ENCODE results near the gene PTPRT. TPM values are rescaled to one million over a fixed set of nuclear protein-coding genes. Genes with fewer than 3 reads are reported as not detected.
A peak's percentile ranks its signal among the peaks of the same experiment; 100 is the strongest.

The PTPRT gene
- total and polyA plus RNA-seq, 8 donors: 0.23 to 1.8 (median 0.95) TPM

DNA sequence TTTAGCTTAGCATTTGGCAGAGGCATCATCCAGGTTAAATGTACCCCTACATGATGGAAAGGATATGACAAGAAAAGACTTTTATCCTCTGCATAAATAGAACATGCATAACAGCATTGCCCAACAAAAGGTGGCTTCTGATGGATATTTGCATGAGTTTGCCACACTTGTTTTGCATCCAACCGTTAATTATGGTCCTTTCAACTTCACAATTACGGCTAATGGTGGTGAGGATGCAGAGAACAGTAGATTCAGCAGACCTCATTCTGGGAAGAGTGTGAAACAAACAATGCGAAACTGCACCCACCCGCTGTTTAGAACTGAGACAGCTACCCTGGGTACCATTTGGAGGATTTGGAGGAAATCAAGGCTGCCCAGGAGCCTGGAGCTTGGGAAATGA is 880.7 kb downstream of the PTPRT start:
- 72 to 79% methylated on average over 4 of the region's 4 CpGs for WGBS, 2 donors
- DNase-seq: no peak
- TF ChIP-seq, protein P1, sequence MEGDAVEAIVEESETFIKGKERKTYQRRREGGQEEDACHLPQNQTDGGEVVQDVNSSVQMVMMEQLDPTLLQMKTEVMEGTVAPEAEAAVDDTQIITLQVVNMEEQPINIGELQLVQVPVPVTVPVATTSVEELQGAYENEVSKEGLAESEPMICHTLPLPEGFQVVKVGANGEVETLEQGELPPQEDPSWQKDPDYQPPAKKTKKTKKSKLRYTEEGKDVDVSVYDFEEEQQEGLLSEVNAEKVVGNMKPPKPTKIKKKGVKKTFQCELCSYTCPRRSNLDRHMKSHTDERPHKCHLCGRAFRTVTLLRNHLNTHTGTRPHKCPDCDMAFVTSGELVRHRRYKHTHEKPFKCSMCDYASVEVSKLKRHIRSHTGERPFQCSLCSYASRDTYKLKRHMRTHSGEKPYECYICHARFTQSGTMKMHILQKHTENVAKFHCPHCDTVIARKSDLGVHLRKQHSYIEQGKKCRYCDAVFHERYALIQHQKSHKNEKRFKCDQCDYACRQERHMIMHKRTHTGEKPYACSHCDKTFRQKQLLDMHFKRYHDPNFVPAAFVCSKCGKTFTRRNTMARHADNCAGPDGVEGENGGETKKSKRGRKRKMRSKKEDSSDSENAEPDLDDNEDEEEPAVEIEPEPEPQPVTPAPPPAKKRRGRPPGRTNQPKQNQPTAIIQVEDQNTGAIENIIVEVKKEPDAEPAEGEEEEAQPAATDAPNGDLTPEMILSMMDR (IDR thresholded peaks at IDR 0.05): no peak
- Histone ChIP-seq H3K27ac (no peak overlapping the region), H3K4me1 (no peaks in the 10 kb centered on the region), H3K9me3 (no peaks in the 10 kb centered on the region), H3K4me3 (no peak overlapping the region), H3K27me3 (peaks cover 0 to 6% (median 0%) of the 10 kb centered on the region in 4 donors), H3K36me3 (no peaks in the 10 kb centered on the region)
- no peak for ATAC-seq
- FAIRE-seq: no peak
- intact Hi-C loops (cut with DNase I): no loop called here

DNA sequence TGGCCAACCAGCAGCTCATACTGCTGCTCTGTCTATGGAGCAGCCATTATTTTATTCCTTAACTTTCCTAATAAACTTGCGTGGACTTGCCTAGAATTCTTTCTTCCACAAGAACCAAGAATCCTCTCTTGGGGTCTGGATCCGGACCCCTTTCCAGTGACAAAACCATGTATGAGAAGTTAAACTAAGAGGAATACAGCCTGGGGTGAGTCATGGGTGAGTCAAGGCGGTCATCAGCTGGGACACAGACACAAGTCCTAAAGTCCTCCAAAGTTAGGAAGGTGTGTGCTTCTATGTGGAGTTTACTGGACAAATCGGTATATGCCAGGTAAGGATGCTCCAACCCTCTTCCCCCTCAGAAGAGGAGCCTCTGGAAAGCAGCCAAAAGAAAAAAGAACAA is 881.5 kb downstream of the PTPRT start:
- TF ChIP-seq, protein P1 (IDR thresholded peaks at IDR 0.05): no peak
- H3K27ac ChIP-seq: no peak overlapping the region
- intact Hi-C loops (cut with DNase I): no loop called here
- H3K36me3 ChIP-seq: no peaks in the 10 kb centered on the region
- peaks cover 0 to 6% (median 0%) of the 10 kb centered on the region in 4 donors for H3K27me3 ChIP-seq
- H3K9me3 ChIP-seq: no peaks in the 10 kb centered on the region
- 73 to 78% methylated on average over 4 of the region's 4 CpGs for WGBS, 2 donors
- H3K4me1 ChIP-seq: no peaks in the 10 kb centered on the region
- no peak for ATAC-seq
- no peak for DNase-seq
- H3K4me3 ChIP-seq: no peak overlapping the region
- FAIRE-seq: no peak

DNA sequence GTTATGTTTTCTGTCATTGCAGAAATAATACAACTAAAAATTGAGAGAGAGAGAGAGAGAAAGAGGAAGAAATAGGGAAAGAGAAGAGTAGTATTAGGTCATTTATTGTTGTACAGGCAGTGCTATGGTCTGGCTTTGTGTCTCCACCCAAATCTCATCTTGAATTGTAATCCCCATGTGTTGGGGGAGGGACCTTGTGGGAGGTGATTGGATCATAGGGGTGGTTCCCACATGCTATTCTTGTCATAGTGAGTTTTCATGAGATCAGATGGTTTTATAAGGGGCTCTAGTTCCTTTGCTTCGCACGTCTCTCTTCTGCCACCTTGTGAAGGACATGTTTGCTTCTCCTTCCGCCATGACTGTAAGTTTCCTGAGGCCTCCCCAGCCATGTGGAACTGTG is 894.1 kb downstream of the PTPRT start:
- Histone ChIP-seq H3K4me1 (peaks cover 0 to 15% (median 13%) of the 10 kb centered on the region in 3 donors), H3K27ac (no peak overlapping the region), H3K27me3 (no peaks in the 10 kb centered on the region), H3K4me3 (no peak overlapping the region), H3K9me3 (no peaks in the 10 kb centered on the region), H3K36me3 (no peaks in the 10 kb centered on the region)
- FAIRE-seq (no peak), DNase-seq (no peak), ATAC-seq (no peak)
- WGBS, 2 donors: 92 to 95% methylated on average over 3 of the region's 3 CpGs
- intact Hi-C loops (cut with DNase I): no loop called here
- TF ChIP-seq, protein P1 (IDR thresholded peaks at IDR 0.05): no peak

DNA sequence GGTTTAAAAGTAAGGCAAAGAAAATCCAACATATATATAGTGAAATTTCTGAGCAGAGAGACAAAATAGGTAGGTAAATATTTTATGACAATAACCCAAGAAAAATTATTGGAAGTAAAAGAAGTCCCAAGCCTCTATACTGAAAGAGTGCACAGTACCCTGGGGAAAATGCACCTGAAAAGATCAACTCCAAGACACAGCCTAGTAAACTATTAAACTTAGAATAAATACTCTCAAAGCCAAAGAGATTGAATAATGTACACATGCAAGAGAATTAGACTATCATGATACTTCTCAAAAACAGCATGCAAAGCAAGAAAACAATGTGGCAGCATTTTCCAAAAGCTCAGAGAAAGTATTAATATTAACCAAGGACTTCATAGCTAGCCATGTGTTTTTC is 894.7 kb downstream of the PTPRT start:
- TF ChIP-seq, protein P1 (IDR thresholded peaks at IDR 0.05): no peak
- no peak overlapping the region for H3K4me3 ChIP-seq
- no peak for DNase-seq
- H3K4me1 ChIP-seq: peaks cover 0 to 15% (median 13%) of the 10 kb centered on the region in 3 donors
- H3K27me3 ChIP-seq: no peaks in the 10 kb centered on the region
- peak in 3 of 4 donors; percentile 56 to 75 (median 71) for ATAC-seq
- H3K9me3 ChIP-seq: no peaks in the 10 kb centered on the region
- no peak overlapping the region for H3K27ac ChIP-seq
- FAIRE-seq: no peak
- H3K36me3 ChIP-seq: no peaks in the 10 kb centered on the region
- intact Hi-C loops (cut with DNase I): no loop called here

DNA sequence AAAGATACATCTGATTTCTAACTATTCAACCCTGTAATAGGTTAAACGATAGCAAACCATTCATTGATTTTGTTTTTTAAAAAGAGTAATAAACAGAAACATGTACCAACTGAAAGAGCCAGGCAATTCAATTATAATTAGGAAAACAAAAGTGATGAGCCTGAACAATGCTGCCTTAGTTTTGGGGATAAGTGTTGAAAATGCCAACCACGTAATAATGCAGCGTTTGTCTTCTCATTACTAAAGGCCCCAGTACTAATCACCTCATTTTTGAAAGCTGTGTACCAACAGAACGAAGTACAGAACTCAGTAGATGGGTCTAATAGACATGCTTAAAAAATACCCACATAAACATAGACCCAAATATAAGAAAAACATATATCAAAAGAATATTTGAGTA is 907.9 kb downstream of the PTPRT start:
- Histone ChIP-seq H3K4me1 (no peaks in the 10 kb centered on the region), H3K4me3 (no peak overlapping the region), H3K27me3 (no peaks in the 10 kb centered on the region), H3K36me3 (no peaks in the 10 kb centered on the region), H3K9me3 (no peaks in the 10 kb centered on the region), H3K27ac (no peak overlapping the region)
- DNase-seq (no peak), FAIRE-seq (no peak), ATAC-seq (no peak)
- intact Hi-C loops (cut with DNase I): no loop called here
- 70 to 81% methylated on average over 4 of the region's 4 CpGs for WGBS, 2 donors
- TF ChIP-seq, protein P1 (IDR thresholded peaks at IDR 0.05): no peak

Data from pancreas (tissue), 10 donors.